CD14-positive monocyte (primary cell): ENCODE data around the gene ZNF846. TPM values are rescaled to one million over a fixed set of nuclear protein-coding genes. Genes with fewer than 3 reads are reported as not detected.
"Not testable (repeated sequence)": the region's sequence is repeated elsewhere in the genome, so short reads cannot be mapped to it uniquely, and the experiment has no call there.

Experiments used
- DNase-seq, 3 donors: peaks; one replicate each; pipeline ENCODE4 v3.0.0-alpha.2; 2011 to 2022
- H2AFZ ChIP-seq: 2 replicates; pipeline ENCODE4 v1.6.0; 2012; ENCODE audit warnings: mild to moderate bottlenecking, low read depth, low read length, inconsistent platforms; ENCODE audit not compliant: insufficient read depth, poor library complexity, severe bottlenecking
- H3K27ac ChIP-seq, 2 donors: 1 replicate in 1 of 2; 2 replicates in 1 of 2; pipeline ENCODE4 v1.5.1; 2012 to 2013; ENCODE audit warnings: low read length in 2 of 2, control low read depth in 1 of 2, inconsistent platforms in 1 of 2, low read depth in 1 of 2, mild to moderate bottlenecking in 1 of 2
- H3K27me3 ChIP-seq, 2 donors: one replicate each; pipeline versions ENCODE4 v1.6.0 to v1.6.1; 2011 to 2013; ENCODE audit warnings: low read length in 2 of 2; ENCODE audit not compliant: control insufficient read depth in 2 of 2, insufficient read depth in 2 of 2
- H3K36me3 ChIP-seq, 2 donors: replicated peaks in 1 of 2; 1 replicate in 1 of 2; 2 replicates in 1 of 2; pipeline versions ENCODE4 v1.5.1 to v1.6.1; 2012 to 2013; ENCODE audit warnings: low read length in 2 of 2, control low read depth in 1 of 2, inconsistent platforms in 1 of 2, mild to moderate bottlenecking in 1 of 2; ENCODE audit not compliant: insufficient read depth in 2 of 2, control insufficient read depth in 1 of 2
- H3K4me1 ChIP-seq, 2 donors: 1 replicate in 1 of 2; 2 replicates in 1 of 2; pipeline versions ENCODE4 v1.5.1 to v1.6.1; 2012 to 2013; ENCODE audit warnings: low read length in 2 of 2, control low read depth in 1 of 2, inconsistent platforms in 1 of 2, mild to moderate bottlenecking in 1 of 2, moderate library complexity in 1 of 2; ENCODE audit not compliant: insufficient read depth in 2 of 2, control insufficient read depth in 1 of 2
- H3K4me2 ChIP-seq: replicated peaks from 2 replicates; pipeline ENCODE3; 2012; ENCODE audit warnings: low read length, moderate library complexity, mild to moderate bottlenecking; ENCODE audit not compliant: poor library complexity, severe bottlenecking; ENCODE audit errors: extremely low read depth
- H3K4me3 ChIP-seq, 3 experiments: fragments of 200-600 bp in 1 of 3; sonication (generic) in 1 of 3; replicated peaks in 1 of 3; 1 replicate in 2 of 3; 2 replicates in 1 of 3; pipeline ENCODE4 v1.5.1; 2011 to 2013; ENCODE audit warnings: low read length in 3 of 3, mild to moderate bottlenecking in 3 of 3, control low read depth in 2 of 3, low read depth in 2 of 3, inconsistent platforms in 1 of 3, moderate library complexity in 1 of 3
- H3K79me2 ChIP-seq: 2 replicates; pipeline ENCODE4 v1.6.0; 2012; ENCODE audit warnings: mild to moderate bottlenecking, control low read depth, inconsistent platforms, low read length, moderate library complexity; ENCODE audit not compliant: insufficient read depth
- H3K9ac ChIP-seq: 2 replicates; pipeline ENCODE4 v1.6.0; 2017; ENCODE audit warnings: low read length, mild to moderate bottlenecking; ENCODE audit not compliant: insufficient read depth, poor library complexity, severe bottlenecking
- H3K9me3 ChIP-seq, 2 donors: replicated peaks in 1 of 2; 1 replicate in 1 of 2; 2 replicates in 1 of 2; pipeline versions ENCODE4 v1.5.1 to v1.6.1; 2012 to 2013; ENCODE audit warnings: low read length in 2 of 2, control low read depth in 1 of 2; ENCODE audit not compliant: control insufficient read depth in 1 of 2, insufficient read depth in 1 of 2
- H4K20me1 ChIP-seq: 2 replicates; pipeline ENCODE4 v1.6.0; 2012; ENCODE audit warnings: mild to moderate bottlenecking, low read length, control low read depth, moderate library complexity; ENCODE audit not compliant: insufficient read depth
- H3K27ac Mint-ChIP-seq, 7 donors: one replicate each; pipeline ENCODE4 v1.8.0; 2020; ENCODE audit warnings: mild to moderate bottlenecking in 7 of 7, mixed read lengths in 7 of 7, moderate library complexity in 6 of 7, inconsistent platforms in 2 of 7
- H3K27me3 Mint-ChIP-seq, 3 donors: one replicate each; pipeline ENCODE4 v1.8.0; 2021 to 2022; ENCODE audit warnings: low read depth in 3 of 3, mild to moderate bottlenecking in 3 of 3, mixed read lengths in 3 of 3, moderate library complexity in 3 of 3, inconsistent platforms in 1 of 3
- H3K36me3 Mint-ChIP-seq, 2 donors: one replicate each; pipeline ENCODE4 v1.8.0; 2020; ENCODE audit warnings: mixed read lengths in 2 of 2, inconsistent platforms in 1 of 2, mild to moderate bottlenecking in 1 of 2
- H3K4me1 Mint-ChIP-seq: one replicate; pipeline ENCODE4 v1.8.0; 2020; ENCODE audit warnings: mild to moderate bottlenecking, mixed read lengths
- H3K4me3 Mint-ChIP-seq, 2 donors: one replicate each; pipeline ENCODE4 v1.8.0; 2020; ENCODE audit warnings: mild to moderate bottlenecking in 2 of 2, mixed read lengths in 2 of 2, moderate library complexity in 1 of 2
- H3K9me3 Mint-ChIP-seq, 7 donors: one replicate each; pipeline ENCODE4 v1.8.0; 2020 to 2022; ENCODE audit warnings: mixed read lengths in 7 of 7, mild to moderate bottlenecking in 6 of 7, moderate library complexity in 6 of 7, inconsistent platforms in 2 of 7
- CTCF ChIP-seq: fragments of 200-600 bp; IDR thresholded peaks from one replicate; pipeline ENCODE4 v1.8.0; 2022; ENCODE audit warnings: antibody characterized with exemption, mild to moderate bottlenecking
- WGBS: methylation state at CpG from one replicate; pipeline ENCODE4 v1.1.5; 2013; ENCODE audit warnings: missing lambda C conversion rate; ENCODE audit not compliant: insufficient coverage; 5-methylcytosine and 5-hydroxymethylcytosine counted together
- intact Hi-C, 2 donors: fragments of 100-400 bp; cut with micrococcal nuclease; formaldehyde crosslinking; loops; one replicate each; pipeline versions ENCODE4 v1.15.0 to v1.15.1; 2023
- polyA plus RNA-seq, 3 donors: library from polyadenylated mRNA; depleted of rRNA in 1 of 3; unstranded in 2 of 3; stranded (reverse) in 1 of 3; fragments of 300-500 nt in 2 of 3; fragments of >200 nt in 1 of 3; fragmentation: Illumina TruSeq in 2 of 3; gene quantifications; 1 replicate in 2 of 3; 2 replicates in 1 of 3; pipeline ENCODE4 v1.2.3, GENCODE V29; 2012 to 2021

Gene ZNF846
- polyA plus RNA-seq, 3 donors = 2.5 to 6.9 (median 6.5) TPM

- no peak for TF ChIP-seq CTCF
- no peaks in the 10 kb centered on the region for H4K20me1 ChIP-seq
- H3K27ac ChIP-seq = peak overlapping the region; percentile 82 to 91
- 2% methylated on average over 19 of the region's 50 CpGs for WGBS
- no peaks in the 10 kb centered on the region for H3K79me2 ChIP-seq
- H3K4me1 Mint-ChIP-seq = peaks cover 18% of the 10 kb centered on the region
- no peaks in the 10 kb centered on the region for H3K9me3 ChIP-seq
- H3K9me3 Mint-ChIP-seq = peaks cover 0 to 2% (median 0%) of the 10 kb centered on the region in 7 donors
- H3K27ac Mint-ChIP-seq = peak overlapping the region; percentile 93 to 100 (median 96)
- no peaks in the 10 kb centered on the region for H3K36me3 Mint-ChIP-seq
- H3K4me2 ChIP-seq = peak overlapping the region; percentile 95
- peaks cover 0 to 2% (median 0%) of the 10 kb centered on the region in 3 donors for H3K27me3 Mint-ChIP-seq
- H3K27me3 ChIP-seq = no peaks in the 10 kb centered on the region
- peak overlapping the region; percentile 99 for H2AFZ ChIP-seq
- H3K4me1 ChIP-seq = peaks cover 20 to 21% of the 10 kb centered on the region in 2 donors
- H3K4me3 Mint-ChIP-seq = peak overlapping the region; percentile 88 to 91
- H3K9ac ChIP-seq = peak overlapping the region; percentile 79
- H3K4me3 ChIP-seq = peak overlapping the region; percentile 65 to 90 (median 67)
- H3K36me3 ChIP-seq = no peaks in the 10 kb centered on the region
- peak; percentile 90 to 97 (median 96) for DNase-seq
- intact Hi-C loops = loop anchor here (1.0 to 10.0 kb wide), 9 partner anchors 23 to 957 kb away; partner anchors contain the start of genes FBXL12 (in 2 of the 2), MBD3L1 (in 1 of the 2), ZNF317 (in 1 of the 2) and ZNF558 (in 1 of the 2)
Observed at GRCh38 chr19:9791552-9792205, 23.1 kb upstream of the ZNF846 start.

- peak overlapping the region; percentile 91 to 100 (median 96) for H3K27ac Mint-ChIP-seq
- H4K20me1 ChIP-seq, H3K4me3 Mint-ChIP-seq, DNase-seq, H3K27me3 Mint-ChIP-seq, H3K27me3 ChIP-seq, H2AFZ ChIP-seq, H3K36me3 Mint-ChIP-seq, H3K79me2 ChIP-seq, H3K4me2 ChIP-seq, H3K9me3 ChIP-seq, H3K9me3 Mint-ChIP-seq, H3K9ac ChIP-seq, H3K36me3 ChIP-seq: not testable (repeated sequence)
- peaks cover 16% of the 10 kb centered on the region for H3K4me1 Mint-ChIP-seq
- Histone ChIP-seq H3K4me1 (peaks cover 19% of the 10 kb centered on the region in 2 donors), H3K27ac (peak overlapping the region in 1 of 2 donors; percentile 53), H3K4me3 (peak overlapping the region in 1 of 3 experiments; percentile 75)
- no CpG with 5 or more reads among the region's 6 CpGs for WGBS
- intact Hi-C loops = loop anchor here (2.0 to 10.0 kb wide), 8 partner anchors 22 to 956 kb away; partner anchors contain the start of genes MBD3L1 (in 1 of the 2), ZNF317 (in 1 of the 2), ZNF558 (in 1 of the 2) and ZNF561 (in 1 of the 2)
Observed at GRCh38 chr19:9791073-9791367, 22.5 kb upstream of the ZNF846 start.

GRCh38 chr19:9789579-9789978, 21.0 kb upstream of the ZNF846 start:
- H3K4me3 ChIP-seq, H3K4me2 ChIP-seq, H3K36me3 Mint-ChIP-seq, H3K9me3 Mint-ChIP-seq, H3K9ac ChIP-seq, H3K27me3 ChIP-seq, DNase-seq, H3K9me3 ChIP-seq, H3K27ac Mint-ChIP-seq, H3K79me2 ChIP-seq, H3K4me3 Mint-ChIP-seq, H3K27ac ChIP-seq, H3K36me3 ChIP-seq, H4K20me1 ChIP-seq, H3K27me3 Mint-ChIP-seq, H2AFZ ChIP-seq, intact Hi-C loops: not testable (repeated sequence)
- peaks cover 21% of the 10 kb centered on the region for H3K4me1 Mint-ChIP-seq
- WGBS = no CpG with 5 or more reads among the region's 5 CpGs
- peaks cover 20 to 22% of the 10 kb centered on the region in 2 donors for H3K4me1 ChIP-seq
